ENCODE results near the gene CNNM2.
"Not testable (repeated sequence)": the region's sequence is repeated elsewhere in the genome, so short reads cannot be mapped to it uniquely, and the experiment has no call there.

The CNNM2 gene

GRCh38 chr10:102970562-102971340, 52.7 kb downstream of the CNNM2 start:
- no peak for DNase-seq

GRCh38 chr10:102975483-102976379, 57.6 kb downstream of the CNNM2 start:
- DNase-seq, result no peak

- DNase-seq, result not testable (repeated sequence)
Observed at GRCh38 chr10:102976380-102976726, 58.3 kb downstream of the CNNM2 start.

GRCh38 chr10:102982296-102982695, 64.2 kb downstream of the CNNM2 start:
- DNase-seq, result no peak

- DNase-seq, result no peak
Observed at GRCh38 chr10:102984086-102984485, 66.0 kb downstream of the CNNM2 start.

GRCh38 chr10:102985811-102986210, 67.7 kb downstream of the CNNM2 start:
- no peak for DNase-seq

- DNase-seq, result no peak
Observed at GRCh38 chr10:102988404-102989314, 70.6 kb downstream of the CNNM2 start.

- no peak for DNase-seq
Observed at GRCh38 chr10:102994531-102995295, 76.6 kb downstream of the CNNM2 start.

- no peak for DNase-seq
Observed at GRCh38 chr10:102996876-102997275, 78.8 kb downstream of the CNNM2 start.

GRCh38 chr10:102997998-102998397, 79.9 kb downstream of the CNNM2 start:
- no peak for DNase-seq

- DNase-seq, result no peak
Observed at GRCh38 chr10:102998399-102998907, 80.4 kb downstream of the CNNM2 start.

GRCh38 chr10:103000050-103000449, 82.0 kb downstream of the CNNM2 start:
- not testable (repeated sequence) for DNase-seq

GRCh38 chr10:103007017-103007416, 88.9 kb downstream of the CNNM2 start:
- DNase-seq, result no peak

GRCh38 chr10:103013416-103013815, 95.3 kb downstream of the CNNM2 start:
- DNase-seq, result no peak

GRCh38 chr10:103019425-103019824, 101.3 kb downstream of the CNNM2 start:
- DNase-seq, result no peak

- DNase-seq, result no peak
Observed at GRCh38 chr10:103021150-103021899, 103.2 kb downstream of the CNNM2 start.

- no peak for DNase-seq
Observed at GRCh38 chr10:103021900-103022293, 103.8 kb downstream of the CNNM2 start.

- DNase-seq, result no peak
Observed at GRCh38 chr10:103025696-103026095, 107.6 kb downstream of the CNNM2 start.

GRCh38 chr10:103038570-103038969, 120.5 kb downstream of the CNNM2 start:
- no peak for DNase-seq

GRCh38 chr10:103040418-103040817, 122.3 kb downstream of the CNNM2 start:
- no peak for DNase-seq

GRCh38 chr10:103041391-103041790, 123.3 kb downstream of the CNNM2 start:
- DNase-seq, result no peak
